CD8-positive, alpha-beta memory T cell (primary cell): ENCODE results near the gene MKI67. TPM values are rescaled to one million over a fixed set of nuclear protein-coding genes. Genes with fewer than 3 reads are reported as not detected.
"Not testable (repeated sequence)": the region's sequence is repeated elsewhere in the genome, so short reads cannot be mapped to it uniquely, and the experiment has no call there.

Source experiments
- CTCF ChIA-PET: fragments of 350-600 bp; sonication (Branson Sonifier 250); formaldehyde crosslinking; loops from one replicate; lab custom pipeline; 2021; ENCODE audit warnings: antibody characterized with exemption; lab: Charles Lee
- POLR2A ChIA-PET: fragments of 350-600 bp; sonication (Branson Sonifier 250); formaldehyde crosslinking; loops from one replicate; lab custom pipeline; 2021; ENCODE audit warnings: antibody characterized with exemption; lab: Charles Lee
- DNase-seq, 5 donors: peaks; one replicate each; pipeline versions ENCODE4 v3.0.0 to v3.0.0-alpha.2; 2020 to 2022; ENCODE audit warnings: mixed read lengths in 1 of 5
- H3K27ac ChIP-seq: one replicate; pipeline ENCODE4 v1.7.0; 2013; ENCODE audit warnings: low read depth, mild to moderate bottlenecking, low read length, moderate library complexity
- H3K27me3 ChIP-seq: 2 replicates; pipeline ENCODE4 v1.7.0; 2013; ENCODE audit warnings: low read length, mild to moderate bottlenecking; ENCODE audit not compliant: insufficient read depth, poor library complexity, severe bottlenecking
- H3K36me3 ChIP-seq: 2 replicates; pipeline ENCODE4 v1.7.0; 2013; ENCODE audit warnings: mild to moderate bottlenecking, low read length, moderate library complexity; ENCODE audit not compliant: insufficient read depth
- H3K4me1 ChIP-seq: 2 replicates; pipeline ENCODE4 v1.7.0; 2013; ENCODE audit warnings: mild to moderate bottlenecking, low read length, moderate library complexity; ENCODE audit not compliant: insufficient read depth
- H3K4me3 ChIP-seq: 2 replicates; pipeline ENCODE4 v1.7.0; 2013; ENCODE audit warnings: mild to moderate bottlenecking, low read length
- H3K9me3 ChIP-seq: 2 replicates; pipeline ENCODE4 v1.7.0; 2013; ENCODE audit warnings: mild to moderate bottlenecking, low read length
- H3K27ac Mint-ChIP-seq, 8 donors: one replicate each; pipeline ENCODE4 v1.8.0; 2020 to 2021; ENCODE audit warnings: mixed read lengths in 8 of 8, mild to moderate bottlenecking in 6 of 8, inconsistent platforms in 3 of 8, moderate library complexity in 3 of 8
- H3K27me3 Mint-ChIP-seq, 2 donors: one replicate each; pipeline ENCODE4 v1.8.0; 2020 to 2021; ENCODE audit warnings: mixed read lengths in 2 of 2, mild to moderate bottlenecking in 1 of 2, moderate library complexity in 1 of 2
- H3K36me3 Mint-ChIP-seq, 3 donors: one replicate each; pipeline ENCODE4 v1.8.0; 2020 to 2021; ENCODE audit warnings: mixed read lengths in 3 of 3, inconsistent platforms in 1 of 3, mild to moderate bottlenecking in 1 of 3
- H3K4me1 Mint-ChIP-seq, 3 donors: one replicate each; pipeline ENCODE4 v1.8.0; 2020 to 2021; ENCODE audit warnings: mixed read lengths in 3 of 3, inconsistent platforms in 1 of 3, mild to moderate bottlenecking in 1 of 3
- H3K4me3 Mint-ChIP-seq, 7 donors: one replicate each; pipeline ENCODE4 v1.8.0; 2020 to 2021; ENCODE audit warnings: mixed read lengths in 7 of 7, mild to moderate bottlenecking in 6 of 7, moderate library complexity in 4 of 7, inconsistent platforms in 2 of 7
- H3K9me3 Mint-ChIP-seq, 5 donors: one replicate each; pipeline ENCODE4 v1.8.0; 2020 to 2022; ENCODE audit warnings: mixed read lengths in 5 of 5, mild to moderate bottlenecking in 3 of 5, moderate library complexity in 2 of 5, inconsistent platforms in 1 of 5
- polyA plus RNA-seq: library from polyadenylated mRNA; unstranded; fragments of 300-500 nt; fragmentation: Illumina TruSeq; gene quantifications from one replicate; pipeline ENCODE4 v1.2.3, GENCODE V29; 2021
- total RNA-seq, 2 experiments: library from RNA; stranded (reverse); gene quantifications; one replicate each; pipeline ENCODE4 v1.2.3, GENCODE V29; 2021

The MKI67 gene
- total RNA-seq: 100 to 1,000 TPM; 113 to 136 TPM
- 0.70 TPM for polyA plus RNA-seq

GRCh38 chr10:128125944-128126764, at the start of gene MKI67:
MKI67 (minus strand) TSS chr10:128126423; CDS start chr10:128125667, 756 bp downstream.
- peaks cover 19 to 37% of the 10 kb centered on the region in 2 donors for H3K27me3 Mint-ChIP-seq
- H3K36me3 Mint-ChIP-seq: peaks cover 0 to 1% (median 0%) of the 10 kb centered on the region in 3 donors
- Histone ChIP-seq H3K27ac (peak within 1 kb of the TSS; percentile 58), H3K36me3 (no peaks in the 10 kb centered on the region), H3K27me3 (peaks cover 21% of the 10 kb centered on the region), H3K4me3 (peak within 1 kb of the TSS; percentile 77), H3K9me3 (no peaks in the 10 kb centered on the region), H3K4me1 (peaks cover 22% of the 10 kb centered on the region)
- H3K4me1 Mint-ChIP-seq: peaks cover 27 to 52% (median 46%) of the 10 kb centered on the region in 3 donors
- H3K4me3 Mint-ChIP-seq: peak within 1 kb of the TSS; percentile 87 to 94 (median 91)
- no peaks in the 10 kb centered on the region for H3K9me3 Mint-ChIP-seq
- ChIA-PET POLR2A (interaction anchor here (0.7 kb wide), 2 partner anchors 37 to 43 kb away, joined by 5 to 6 read pairs; no protein-coding TSS in a partner anchor), CTCF (interaction anchor here (0.6 to 1.4 kb wide), 6 partner anchors 12 to 86 kb away, joined by 3 to 5 read pairs (median 3); no protein-coding TSS in a partner anchor)
- peak; percentile 83 to 92 (median 84) for DNase-seq
- H3K27ac Mint-ChIP-seq: peak within 1 kb of the TSS; percentile 52 to 95 (median 90)

- DNase-seq: no peak
- CTCF ChIA-PET: interaction anchor here (1.0 to 1.7 kb wide), 4 partner anchors 13 to 37 kb away, joined by 4 to 6 read pairs (median 4); no protein-coding TSS in a partner anchor
- POLR2A ChIA-PET: interaction anchor here (0.7 kb wide), 1 partner anchor 13 kb away, joined by 3 read pairs; no protein-coding TSS in a partner anchor
- Mint-ChIP-seq H3K4me1 (peaks cover 3 to 14% (median 13%) of the 10 kb centered on the region in 3 donors), H3K27me3 (peaks cover 10 to 22% of the 10 kb centered on the region in 2 donors), H3K36me3 (peaks cover 0 to 22% (median 6%) of the 10 kb centered on the region in 3 donors), H3K27ac (peak overlapping the region in 1 of 8 donors; percentile 1), H3K4me3 (no peak overlapping the region), H3K9me3 (peaks cover 9 to 29% (median 16%) of the 10 kb centered on the region in 5 donors)
- Histone ChIP-seq H3K4me1 (no peaks in the 10 kb centered on the region), H3K36me3 (no peaks in the 10 kb centered on the region), H3K9me3 (no peaks in the 10 kb centered on the region), H3K4me3 (no peak overlapping the region), H3K27ac (no peak overlapping the region), H3K27me3 (no peaks in the 10 kb centered on the region)
These were observed 48.6 kb upstream of the MKI67 start for GRCh38 chr10:128174581-128175559.

- ChIA-PET POLR2A (no interaction called here), CTCF (no interaction called here)
- no peak overlapping the region for H3K4me3 Mint-ChIP-seq
- peaks cover 2 to 3% (median 3%) of the 10 kb centered on the region in 3 donors for H3K4me1 Mint-ChIP-seq
- peaks cover 9 to 29% (median 16%) of the 10 kb centered on the region in 5 donors for H3K9me3 Mint-ChIP-seq
- Histone ChIP-seq H3K27me3 (no peaks in the 10 kb centered on the region), H3K9me3 (no peaks in the 10 kb centered on the region), H3K27ac (no peak overlapping the region), H3K36me3 (no peaks in the 10 kb centered on the region), H3K4me3 (no peak overlapping the region), H3K4me1 (no peaks in the 10 kb centered on the region)
- no peak overlapping the region for H3K27ac Mint-ChIP-seq
- H3K27me3 Mint-ChIP-seq: peaks cover 10 to 31% of the 10 kb centered on the region in 2 donors
- DNase-seq: no peak
- H3K36me3 Mint-ChIP-seq: peaks cover 0 to 25% (median 6%) of the 10 kb centered on the region in 3 donors
These were observed 47.2 kb upstream of the MKI67 start for GRCh38 chr10:128173386-128173785.

GRCh38 chr10:128172756-128173155, 46.5 kb upstream of the MKI67 start:
- H3K9me3 Mint-ChIP-seq: peaks cover 9 to 29% (median 16%) of the 10 kb centered on the region in 5 donors
- Histone ChIP-seq H3K4me3 (no peak overlapping the region), H3K9me3 (no peaks in the 10 kb centered on the region), H3K27me3 (no peaks in the 10 kb centered on the region), H3K4me1 (no peaks in the 10 kb centered on the region), H3K36me3 (no peaks in the 10 kb centered on the region), H3K27ac (no peak overlapping the region)
- H3K4me1 Mint-ChIP-seq: no peaks in the 10 kb centered on the region
- H3K36me3 Mint-ChIP-seq: peaks cover 0 to 25% (median 6%) of the 10 kb centered on the region in 3 donors
- H3K27ac Mint-ChIP-seq: no peak overlapping the region
- no peak overlapping the region for H3K4me3 Mint-ChIP-seq
- POLR2A ChIA-PET: no interaction called here
- H3K27me3 Mint-ChIP-seq: peaks cover 11 to 35% of the 10 kb centered on the region in 2 donors
- CTCF ChIA-PET: no interaction called here
- no peak for DNase-seq

- Histone ChIP-seq H3K9me3 (no peaks in the 10 kb centered on the region), H3K4me1 (no peaks in the 10 kb centered on the region), H3K4me3 (no peak overlapping the region), H3K36me3 (no peaks in the 10 kb centered on the region), H3K27me3 (no peaks in the 10 kb centered on the region), H3K27ac (no peak overlapping the region)
- POLR2A ChIA-PET: no interaction called here
- CTCF ChIA-PET: interaction anchor here (0.8 to 1.2 kb wide), 3 partner anchors 9 to 41 kb away, joined by 3 to 5 read pairs (median 4); no protein-coding TSS in a partner anchor
- no peak for DNase-seq
- peaks cover 6 to 25% (median 12%) of the 10 kb centered on the region in 5 donors for H3K9me3 Mint-ChIP-seq
- H3K4me1 Mint-ChIP-seq: no peaks in the 10 kb centered on the region
- no peak overlapping the region for H3K27ac Mint-ChIP-seq
- peaks cover 0 to 21% (median 6%) of the 10 kb centered on the region in 3 donors for H3K36me3 Mint-ChIP-seq
- H3K27me3 Mint-ChIP-seq: peaks cover 13 to 40% of the 10 kb centered on the region in 2 donors
- H3K4me3 Mint-ChIP-seq: no peak overlapping the region
These were observed 43.7 kb upstream of the MKI67 start for GRCh38 chr10:128169811-128170379.

- Histone ChIP-seq H3K27ac (no peak overlapping the region), H3K4me3 (no peak overlapping the region), H3K9me3 (no peaks in the 10 kb centered on the region), H3K4me1 (no peaks in the 10 kb centered on the region), H3K36me3 (no peaks in the 10 kb centered on the region), H3K27me3 (no peaks in the 10 kb centered on the region)
- POLR2A ChIA-PET: no interaction called here
- H3K27ac Mint-ChIP-seq: no peak overlapping the region
- H3K36me3 Mint-ChIP-seq: peaks cover 0 to 7% (median 2%) of the 10 kb centered on the region in 3 donors
- CTCF ChIA-PET: no interaction called here
- peaks cover 9 to 42% of the 10 kb centered on the region in 2 donors for H3K27me3 Mint-ChIP-seq
- no peaks in the 10 kb centered on the region for H3K4me1 Mint-ChIP-seq
- H3K4me3 Mint-ChIP-seq: no peak overlapping the region
- no peak for DNase-seq
- H3K9me3 Mint-ChIP-seq: peaks cover 0 to 11% (median 3%) of the 10 kb centered on the region in 5 donors
These were observed 41.8 kb upstream of the MKI67 start for GRCh38 chr10:128167926-128168520.

GRCh38 chr10:128167123-128167522, 40.9 kb upstream of the MKI67 start:
- H3K27me3 ChIP-seq, H3K36me3 Mint-ChIP-seq, H3K4me1 ChIP-seq, H3K4me1 Mint-ChIP-seq, CTCF ChIA-PET, POLR2A ChIA-PET, H3K9me3 ChIP-seq, H3K4me3 ChIP-seq, H3K4me3 Mint-ChIP-seq, H3K27ac Mint-ChIP-seq, DNase-seq, H3K27ac ChIP-seq, H3K9me3 Mint-ChIP-seq, H3K36me3 ChIP-seq: not testable (repeated sequence)
- peaks cover 7 to 34% of the 10 kb centered on the region in 2 donors for H3K27me3 Mint-ChIP-seq
